SIG-M5 (cell line): ENCODE results near the gene DLGAP3.
"Not testable (repeated sequence)": the region's sequence is repeated elsewhere in the genome, so short reads cannot be mapped to it uniquely, and the experiment has no call there.

Experiments used
- DNase-seq: peaks from one replicate; lab custom pipeline; 2025; lab: John Stamatoyannopoulos, UW

The DLGAP3 gene

DNA sequence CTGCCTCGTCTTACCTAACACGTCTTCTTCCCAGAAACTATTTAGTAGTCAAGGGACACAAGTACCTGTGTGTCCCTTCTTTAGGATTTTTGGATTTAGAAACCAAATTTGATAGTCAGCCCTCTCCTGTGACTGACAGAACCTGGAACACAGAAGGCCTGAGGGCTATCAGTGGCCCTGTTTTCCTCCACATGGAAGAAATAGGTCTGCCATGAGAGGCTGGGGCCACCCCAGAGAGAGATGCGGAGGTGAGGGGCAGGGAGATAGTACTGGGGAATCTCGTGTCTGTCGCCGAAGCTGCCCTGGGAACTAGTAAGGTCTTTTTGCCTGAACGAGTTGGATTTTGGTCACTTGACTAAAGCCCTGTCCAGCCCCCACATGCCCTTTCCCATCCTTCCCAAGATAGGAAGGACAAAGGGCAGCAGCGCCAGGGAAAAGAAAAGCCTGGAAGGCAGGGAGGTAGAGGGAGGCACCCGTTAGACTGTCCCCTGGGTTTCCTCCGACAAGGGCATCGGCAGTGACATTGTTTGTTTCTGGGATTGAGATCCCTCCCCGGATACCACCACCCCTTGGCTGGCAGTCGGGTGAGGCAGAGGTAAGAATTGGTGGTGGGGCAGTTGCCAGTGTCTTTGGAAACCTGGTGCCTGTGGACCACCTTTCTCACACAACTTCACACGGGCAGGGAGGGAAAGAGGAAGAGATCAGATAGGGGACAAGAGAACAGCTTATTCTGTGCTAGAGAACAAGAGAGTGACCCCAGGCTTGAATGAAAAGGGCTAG, 89.7 kb downstream of the DLGAP3 start:
- no peak for DNase-seq

DNA sequence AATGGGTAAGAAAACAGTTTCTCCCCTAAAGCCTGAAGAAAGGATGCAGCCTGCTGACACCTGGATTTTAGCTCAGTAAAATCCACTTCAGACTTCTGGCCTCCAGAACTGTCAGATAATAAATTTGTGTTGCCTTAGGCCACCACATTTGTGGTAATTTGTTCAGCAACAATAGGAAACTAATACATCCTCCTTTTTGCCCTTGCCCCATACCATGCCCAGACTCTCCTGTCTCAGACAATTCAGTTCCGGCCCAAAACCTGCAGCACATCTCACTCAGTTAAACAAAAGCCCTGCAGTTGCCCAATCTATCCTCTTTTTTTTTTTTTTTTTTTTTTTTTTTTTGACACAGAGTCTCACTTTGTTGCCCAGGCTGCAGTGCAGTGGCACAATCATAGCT, 95.7 kb downstream of the DLGAP3 start:
- DNase-seq, result no peak

GRCh38 chr1:34831721-34832246, 97.7 kb downstream of the DLGAP3 start:
- no peak for DNase-seq

DNA sequence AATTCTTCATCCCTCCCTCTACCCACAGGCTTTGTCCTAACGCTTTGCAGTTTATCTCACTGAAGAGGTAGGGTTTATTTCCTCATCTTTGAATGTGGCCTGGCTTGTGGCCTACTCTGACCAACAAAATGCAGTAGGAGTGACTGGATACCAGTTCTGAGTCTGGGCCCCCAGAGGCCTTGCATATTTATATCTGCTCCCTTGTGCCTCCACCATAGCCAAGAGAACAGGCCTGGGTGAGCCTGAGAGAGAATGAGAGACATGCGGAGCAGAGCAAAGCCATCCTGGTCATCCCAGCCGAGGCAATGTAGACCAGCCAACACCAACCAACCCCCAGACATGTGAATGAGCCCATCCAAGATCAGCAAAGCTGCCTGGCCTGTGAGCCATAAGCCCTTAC, 100.2 kb downstream of the DLGAP3 start:
- no peak for DNase-seq

DNA sequence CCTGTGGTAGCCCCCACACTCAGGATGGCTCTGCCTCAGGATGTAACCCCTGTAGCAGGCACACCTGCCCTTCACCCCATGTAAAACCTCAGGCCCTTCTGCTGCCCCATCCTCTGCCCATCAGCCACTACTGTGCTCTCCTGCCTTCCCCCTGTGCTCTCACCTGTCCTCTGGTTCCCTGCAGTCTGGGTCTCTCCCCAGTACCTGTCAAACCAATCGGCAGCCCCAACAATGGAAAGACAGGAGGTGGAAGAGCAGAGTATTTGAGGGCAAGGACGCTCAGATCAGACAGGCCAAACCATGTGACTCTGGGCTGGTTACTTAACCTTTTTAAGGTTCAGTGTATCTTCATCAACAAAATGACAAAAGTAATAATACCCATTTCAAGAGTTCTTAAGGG, 100.8 kb downstream of the DLGAP3 start:
- no peak for DNase-seq

GRCh38 chr1:34827341-34827941, 102.0 kb downstream of the DLGAP3 start:
- DNase-seq, result no peak

GRCh38 chr1:34825455-34826091, 103.9 kb downstream of the DLGAP3 start:
- DNase-seq, result no peak

GRCh38 chr1:34824817-34825454, 104.5 kb downstream of the DLGAP3 start:
- no peak for DNase-seq

- no peak for DNase-seq
Observed at GRCh38 chr1:34822202-34822601, 107.2 kb downstream of the DLGAP3 start.

DNA sequence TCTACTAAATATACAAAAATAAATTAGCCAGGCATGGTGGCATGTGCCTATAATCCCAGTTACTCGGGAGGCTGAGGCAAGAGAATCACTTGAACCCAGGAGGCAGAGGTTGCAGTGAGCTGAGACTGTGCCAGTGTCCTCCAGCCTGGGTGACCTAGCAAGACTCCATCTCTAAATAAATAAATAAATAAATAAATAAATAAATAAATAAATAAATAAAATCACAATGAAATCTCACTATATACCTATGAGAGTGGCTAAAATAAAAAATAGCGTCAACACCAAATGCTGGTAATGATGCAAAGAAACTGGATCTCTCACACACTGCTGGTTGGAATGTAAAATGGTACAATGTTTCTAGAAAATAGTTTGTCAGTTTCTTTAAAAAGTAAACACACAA, 110.6 kb downstream of the DLGAP3 start:
- DNase-seq, result not testable (repeated sequence)

GRCh38 chr1:34816778-34817177, 112.7 kb downstream of the DLGAP3 start:
- no peak for DNase-seq

- DNase-seq, result no peak
Observed at GRCh38 chr1:34816332-34816731, 113.1 kb downstream of the DLGAP3 start.
